ENCODE results near the gene KCTD3. TPM values are rescaled to one million over a fixed set of nuclear protein-coding genes. Genes with fewer than 3 reads are reported as not detected.

The KCTD3 gene
- total RNA-seq, 4 donors from 2014 or later = 68.5 to 125 (median 100) TPM

DNA sequence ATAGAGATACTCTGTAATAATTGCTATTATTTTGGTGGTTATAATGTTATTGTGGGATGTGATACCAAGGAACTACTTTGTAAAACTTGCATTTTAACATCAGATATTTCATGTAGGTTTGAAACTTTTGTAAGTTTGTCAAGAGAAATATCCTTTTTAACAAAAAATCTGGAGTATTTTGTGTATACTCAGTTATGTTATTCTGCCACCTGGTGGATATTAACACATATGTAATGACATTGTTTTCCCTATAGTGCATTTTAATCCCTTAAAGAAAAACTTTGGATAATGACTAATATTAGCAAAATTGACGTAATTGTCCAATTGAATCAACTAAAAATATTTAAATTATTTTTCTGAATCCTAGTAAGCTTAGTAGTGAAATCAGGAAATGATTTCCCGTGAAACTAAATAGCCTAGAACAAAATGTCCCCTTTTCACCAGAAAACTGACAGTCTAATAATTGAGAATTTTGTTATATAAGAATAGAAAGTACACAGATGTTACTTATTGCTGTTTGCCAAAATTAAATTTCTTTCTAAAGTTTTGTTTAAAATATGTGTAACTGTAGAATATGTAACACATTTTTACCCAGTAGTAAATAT, 39.6 kb downstream of the KCTD3 start:
- H3K27ac ChIP-seq = no peak overlapping the region
- no peaks in the 10 kb centered on the region for H3K27me3 ChIP-seq
- TF ChIP-seq CTCF (IDR thresholded peaks at IDR 0.05) (peak in 4 of 6 experiments; percentile 37 to 58 (median 51)), POLR2A (IDR thresholded peaks at IDR 0.05) (no peak)
- H3K9me3 ChIP-seq = no peaks in the 10 kb centered on the region
- H3K4me3 ChIP-seq = no peak overlapping the region
- H3K4me1 ChIP-seq = peaks cover 0 to 4% (median 0%) of the 10 kb centered on the region in 4 donors
- no peak for DNase-seq
- H3K36me3 ChIP-seq = peaks cover 0 to 36% (median 0%) of the 10 kb centered on the region in 3 donors

- H3K27ac ChIP-seq = no peak overlapping the region
- peaks cover 0 to 36% (median 0%) of the 10 kb centered on the region in 3 donors for H3K36me3 ChIP-seq
- no peak for DNase-seq
- H3K27me3 ChIP-seq = no peaks in the 10 kb centered on the region
- H3K9me3 ChIP-seq = no peaks in the 10 kb centered on the region
- H3K4me3 ChIP-seq = no peak overlapping the region
- TF ChIP-seq CTCF (IDR thresholded peaks at IDR 0.05) (no peak), POLR2A (IDR thresholded peaks at IDR 0.05) (no peak)
- H3K4me1 ChIP-seq = peaks cover 0 to 4% (median 0%) of the 10 kb centered on the region in 4 donors
Observed at GRCh38 chr1:215607412-215607811, 40.3 kb downstream of the KCTD3 start.

- peaks cover 0 to 4% (median 0%) of the 10 kb centered on the region in 4 donors for H3K4me1 ChIP-seq
- peaks cover 0 to 41% (median 0%) of the 10 kb centered on the region in 3 donors for H3K36me3 ChIP-seq
Observed at GRCh38 chr1:215608646-215609045, 41.5 kb downstream of the KCTD3 start.

GRCh38 chr1:215612391-215612790, 45.3 kb downstream of the KCTD3 start:
- no peaks in the 10 kb centered on the region for H3K9me3 ChIP-seq
- no peak overlapping the region for H3K27ac ChIP-seq
- H3K4me1 ChIP-seq = peaks cover 0 to 4% (median 0%) of the 10 kb centered on the region in 4 donors
- no peak for DNase-seq
- TF ChIP-seq POLR2A (IDR thresholded peaks at IDR 0.05) (no peak), CTCF (IDR thresholded peaks at IDR 0.05) (no peak)
- peaks cover 0 to 42% (median 0%) of the 10 kb centered on the region in 3 donors for H3K36me3 ChIP-seq
- no peaks in the 10 kb centered on the region for H3K27me3 ChIP-seq
- no peak overlapping the region for H3K4me3 ChIP-seq

More at GRCh38 chr1:215608646-215609045, 41.5 kb downstream of the KCTD3 start:
- Histone ChIP-seq H3K27ac (no peak overlapping the region), H3K4me3 (no peak overlapping the region), H3K27me3 (no peaks in the 10 kb centered on the region), H3K9me3 (no peaks in the 10 kb centered on the region)
- TF ChIP-seq POLR2A (IDR thresholded peaks at IDR 0.05) = no peak
- TF ChIP-seq CTCF (IDR thresholded peaks at IDR 0.05) = no peak
- DNase-seq = no peak

GRCh38 chr1:215617979-215618378, 50.9 kb downstream of the KCTD3 start:
- H3K4me3 ChIP-seq = no peak overlapping the region
- H3K9me3 ChIP-seq = no peaks in the 10 kb centered on the region
- peaks cover 0 to 54% (median 0%) of the 10 kb centered on the region in 3 donors for H3K36me3 ChIP-seq
- H3K27ac ChIP-seq = no peak overlapping the region
- no peak for DNase-seq
- H3K27me3 ChIP-seq = no peaks in the 10 kb centered on the region
- TF ChIP-seq CTCF (IDR thresholded peaks at IDR 0.05) (no peak), POLR2A (IDR thresholded peaks at IDR 0.05) (no peak)
- no peaks in the 10 kb centered on the region for H3K4me1 ChIP-seq
